HG03066 (cell line): ENCODE results near the gene MAGEF1.

ENCODE experiments used
- ATAC-seq: cut with Tn5 transposase; IDR thresholded peaks from one replicate; pipeline ENCODE4 v1.9.1; 2021; ENCODE audit warnings: low read depth; ENCODE audit not compliant: unreplicated experiment

The MAGEF1 gene

GRCh38 chr3:184674626-184675025, 37.2 kb downstream of the MAGEF1 start:
- ATAC-seq: no peak

- ATAC-seq: no peak
These were observed 38.6 kb downstream of the MAGEF1 start for GRCh38 chr3:184672977-184673870.

- no peak for ATAC-seq
These were observed 39.5 kb downstream of the MAGEF1 start for GRCh38 chr3:184672335-184672734.

GRCh38 chr3:184670091-184670602, 41.7 kb downstream of the MAGEF1 start:
- ATAC-seq: no peak

GRCh38 chr3:184669578-184669977, 42.3 kb downstream of the MAGEF1 start:
- ATAC-seq: no peak

- no peak for ATAC-seq
These were observed 45.4 kb downstream of the MAGEF1 start for GRCh38 chr3:184666442-184666841.

GRCh38 chr3:184665101-184665500, 46.8 kb downstream of the MAGEF1 start:
- ATAC-seq: no peak

- ATAC-seq: no peak
These were observed 48.1 kb downstream of the MAGEF1 start for GRCh38 chr3:184663756-184664155.

- ATAC-seq: no peak
These were observed 48.5 kb downstream of the MAGEF1 start for GRCh38 chr3:184663356-184663755.

- ATAC-seq: no peak
These were observed 49.7 kb downstream of the MAGEF1 start for GRCh38 chr3:184662187-184662586.

GRCh38 chr3:184660931-184661330, 50.9 kb downstream of the MAGEF1 start:
- no peak for ATAC-seq
